HL-60 (cell line): ENCODE measurements around the gene STK40.
A peak's percentile ranks its signal among the peaks of the same experiment; 100 is the strongest.

Source experiments
- DNase-seq, 2 experiments: peaks; one replicate each; pipeline ENCODE4 v3.0.0-alpha.2; 2010 to 2020; ENCODE audit warnings: low read depth in 1 of 2, low spot score in 1 of 2
- H3K27ac ChIP-seq: fragments of 250-450 bp; sonication (Bioruptor Pico); replicated peaks from 2 replicates; pipeline ENCODE4 v1.5.1; 2020; ENCODE audit warnings: mild to moderate bottlenecking, moderate library complexity
- H3K27me3 ChIP-seq: fragments of 250-450 bp; sonication (Bioruptor Pico); 2 replicates; pipeline ENCODE4 v1.5.1; 2021; ENCODE audit warnings: mild to moderate bottlenecking, moderate library complexity; ENCODE audit not compliant: insufficient read depth, poor library complexity, severe bottlenecking
- H3K4me3 ChIP-seq: replicated peaks from 2 replicates; pipeline ENCODE4 v1.5.1; 2011; ENCODE audit warnings: mild to moderate bottlenecking, control low read depth, low read length; ENCODE audit not compliant: insufficient read depth
- GABPA ChIP-seq: IDR thresholded peaks from 2 replicates; pipeline ENCODE4 v1.6.1; 2012; ENCODE audit warnings: low read depth
- POLR2AphosphoS5 ChIP-seq: IDR thresholded peaks from 2 replicates; pipeline ENCODE4 v1.6.1; 2012; ENCODE audit warnings: low read depth
- SPI1 ChIP-seq: IDR thresholded peaks from 2 replicates; pipeline ENCODE4 v1.6.1; 2012; ENCODE audit warnings: low read depth, mild to moderate bottlenecking, borderline replicate concordance
- TF ChIP-seq, protein P1 (sequence below): IDR thresholded peaks from 2 replicates; pipeline ENCODE4 v1.6.1; 2012; ENCODE audit warnings: low read depth; ENCODE audit not compliant: insufficient replicate concordance
- TF ChIP-seq, protein P2 (sequence below): IDR thresholded peaks from one replicate; pipeline ENCODE4 v1.5.1; 2011; ENCODE audit warnings: low read length, control low read depth, inconsistent platforms; ENCODE audit not compliant: insufficient read depth

The STK40 gene

DNA sequence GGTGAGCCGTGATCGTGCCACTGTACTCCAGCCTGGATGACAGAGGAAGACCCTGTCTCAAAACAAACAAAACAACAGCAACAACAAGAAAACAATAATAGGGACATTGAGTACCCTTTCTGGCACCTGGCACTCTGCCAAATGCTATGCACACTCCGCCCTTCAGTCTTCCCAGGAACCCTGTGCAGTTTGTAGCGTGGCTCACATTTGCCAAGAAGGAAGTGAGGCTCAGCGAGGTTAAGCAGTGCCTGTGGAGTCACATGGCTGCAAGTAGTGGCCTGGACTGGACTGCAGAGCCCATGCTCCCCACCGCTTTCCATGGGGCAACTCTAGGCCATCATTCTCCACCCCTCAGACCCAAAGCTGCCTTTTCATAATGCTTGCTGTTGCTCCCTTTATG, 57.0 kb downstream of the STK40 start:
- DNase-seq: peak in 1 of 2 experiments; percentile 24
- Histone ChIP-seq H3K27me3 (no peaks in the 10 kb centered on the region), H3K27ac (no peak overlapping the region), H3K4me3 (no peak overlapping the region)
- TF ChIP-seq, protein P1, sequence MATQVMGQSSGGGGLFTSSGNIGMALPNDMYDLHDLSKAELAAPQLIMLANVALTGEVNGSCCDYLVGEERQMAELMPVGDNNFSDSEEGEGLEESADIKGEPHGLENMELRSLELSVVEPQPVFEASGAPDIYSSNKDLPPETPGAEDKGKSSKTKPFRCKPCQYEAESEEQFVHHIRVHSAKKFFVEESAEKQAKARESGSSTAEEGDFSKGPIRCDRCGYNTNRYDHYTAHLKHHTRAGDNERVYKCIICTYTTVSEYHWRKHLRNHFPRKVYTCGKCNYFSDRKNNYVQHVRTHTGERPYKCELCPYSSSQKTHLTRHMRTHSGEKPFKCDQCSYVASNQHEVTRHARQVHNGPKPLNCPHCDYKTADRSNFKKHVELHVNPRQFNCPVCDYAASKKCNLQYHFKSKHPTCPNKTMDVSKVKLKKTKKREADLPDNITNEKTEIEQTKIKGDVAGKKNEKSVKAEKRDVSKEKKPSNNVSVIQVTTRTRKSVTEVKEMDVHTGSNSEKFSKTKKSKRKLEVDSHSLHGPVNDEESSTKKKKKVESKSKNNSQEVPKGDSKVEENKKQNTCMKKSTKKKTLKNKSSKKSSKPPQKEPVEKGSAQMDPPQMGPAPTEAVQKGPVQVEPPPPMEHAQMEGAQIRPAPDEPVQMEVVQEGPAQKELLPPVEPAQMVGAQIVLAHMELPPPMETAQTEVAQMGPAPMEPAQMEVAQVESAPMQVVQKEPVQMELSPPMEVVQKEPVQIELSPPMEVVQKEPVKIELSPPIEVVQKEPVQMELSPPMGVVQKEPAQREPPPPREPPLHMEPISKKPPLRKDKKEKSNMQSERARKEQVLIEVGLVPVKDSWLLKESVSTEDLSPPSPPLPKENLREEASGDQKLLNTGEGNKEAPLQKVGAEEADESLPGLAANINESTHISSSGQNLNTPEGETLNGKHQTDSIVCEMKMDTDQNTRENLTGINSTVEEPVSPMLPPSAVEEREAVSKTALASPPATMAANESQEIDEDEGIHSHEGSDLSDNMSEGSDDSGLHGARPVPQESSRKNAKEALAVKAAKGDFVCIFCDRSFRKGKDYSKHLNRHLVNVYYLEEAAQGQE: no peak
- TF ChIP-seq SPI1: peak; percentile 23; the same call in 1 of the 2 replicates
- peak; percentile 27; the same call in 1 of the 2 replicates for TF ChIP-seq POLR2AphosphoS5
- no peak for TF ChIP-seq GABPA
- TF ChIP-seq, protein P2, sequence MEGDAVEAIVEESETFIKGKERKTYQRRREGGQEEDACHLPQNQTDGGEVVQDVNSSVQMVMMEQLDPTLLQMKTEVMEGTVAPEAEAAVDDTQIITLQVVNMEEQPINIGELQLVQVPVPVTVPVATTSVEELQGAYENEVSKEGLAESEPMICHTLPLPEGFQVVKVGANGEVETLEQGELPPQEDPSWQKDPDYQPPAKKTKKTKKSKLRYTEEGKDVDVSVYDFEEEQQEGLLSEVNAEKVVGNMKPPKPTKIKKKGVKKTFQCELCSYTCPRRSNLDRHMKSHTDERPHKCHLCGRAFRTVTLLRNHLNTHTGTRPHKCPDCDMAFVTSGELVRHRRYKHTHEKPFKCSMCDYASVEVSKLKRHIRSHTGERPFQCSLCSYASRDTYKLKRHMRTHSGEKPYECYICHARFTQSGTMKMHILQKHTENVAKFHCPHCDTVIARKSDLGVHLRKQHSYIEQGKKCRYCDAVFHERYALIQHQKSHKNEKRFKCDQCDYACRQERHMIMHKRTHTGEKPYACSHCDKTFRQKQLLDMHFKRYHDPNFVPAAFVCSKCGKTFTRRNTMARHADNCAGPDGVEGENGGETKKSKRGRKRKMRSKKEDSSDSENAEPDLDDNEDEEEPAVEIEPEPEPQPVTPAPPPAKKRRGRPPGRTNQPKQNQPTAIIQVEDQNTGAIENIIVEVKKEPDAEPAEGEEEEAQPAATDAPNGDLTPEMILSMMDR: no peak

DNA sequence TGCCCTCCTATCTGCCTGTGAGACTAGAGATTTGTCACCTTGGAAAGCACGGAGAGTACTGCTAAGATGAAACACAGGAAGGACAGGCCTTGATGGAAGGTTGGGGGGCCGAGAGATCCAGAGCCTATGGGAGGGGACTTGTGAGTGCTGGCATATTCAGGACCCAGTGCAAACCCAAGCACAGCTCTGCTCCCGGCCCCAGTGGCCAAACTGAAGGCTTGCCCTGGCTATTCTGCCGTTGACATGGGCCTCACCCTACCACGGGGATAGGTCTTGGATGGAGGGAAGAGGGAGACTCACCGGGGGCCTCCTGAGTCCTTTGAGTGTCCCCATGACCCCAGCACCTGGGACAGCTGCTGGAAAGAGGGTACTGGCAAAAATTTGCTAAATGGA, 57.6 kb downstream of the STK40 start:
- H3K27me3 ChIP-seq: no peaks in the 10 kb centered on the region
- H3K4me3 ChIP-seq: no peak overlapping the region
- H3K27ac ChIP-seq: no peak overlapping the region
- DNase-seq: no peak
- TF ChIP-seq, protein P1: no peak
- no peak for TF ChIP-seq POLR2AphosphoS5
- no peak for TF ChIP-seq GABPA
- TF ChIP-seq, protein P2: no peak
- no peak for TF ChIP-seq SPI1

DNA sequence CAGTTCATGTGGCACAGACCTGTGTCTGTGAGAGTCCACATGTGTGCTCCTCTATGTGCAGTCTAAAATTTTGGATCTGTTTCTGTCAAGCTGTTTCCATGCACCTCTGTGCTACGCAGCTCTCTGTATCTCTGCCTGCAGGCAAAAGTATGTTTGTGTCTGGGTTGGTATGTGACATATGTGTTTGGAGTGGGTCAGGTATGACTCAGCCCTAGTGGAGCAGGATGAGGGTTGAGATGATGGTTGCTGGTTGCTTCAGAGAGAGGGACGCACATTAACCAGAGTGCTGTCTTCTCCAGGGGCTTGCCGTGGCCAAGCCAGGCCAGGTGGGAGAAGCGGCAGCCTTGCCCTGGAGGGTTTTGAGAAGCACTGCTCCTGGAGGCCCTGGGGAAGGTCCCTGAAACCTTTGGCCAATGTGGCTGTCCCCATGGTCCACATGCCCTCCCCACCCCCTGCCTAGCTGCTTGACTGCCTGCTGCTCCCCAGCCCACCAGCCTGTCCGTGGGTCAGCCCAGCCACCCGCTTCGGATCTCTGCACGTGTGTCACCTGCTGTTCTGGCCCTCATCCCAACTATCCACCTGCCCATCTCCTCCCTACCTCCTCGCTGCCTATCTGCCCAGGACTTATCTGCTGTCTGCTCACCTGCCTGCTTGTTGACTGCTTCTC, 58.2 kb downstream of the STK40 start:
- no peak for DNase-seq
- TF ChIP-seq POLR2AphosphoS5 (no peak), GABPA (no peak), SPI1 (no peak)
- TF ChIP-seq, protein P2: no peak
- TF ChIP-seq, protein P1: no peak
- no peak overlapping the region for H3K27ac ChIP-seq
- no peak overlapping the region for H3K4me3 ChIP-seq
- peaks cover 5% of the 10 kb centered on the region for H3K27me3 ChIP-seq
